ENCODE data around the gene ZKSCAN2. TPM values are rescaled to one million over a fixed set of nuclear protein-coding genes. Genes with fewer than 3 reads are reported as not detected.
A peak's percentile ranks its signal among the peaks of the same experiment; 100 is the strongest.

ZKSCAN2 gene
- total and polyA plus RNA-seq, 9 of the 15 experiments (the other 6 are each of a cell fraction or from before 2014, with no cell fraction given), result 1.3 to 9.5 (median 4.2) TPM

- TF ChIP-seq, protein P1, sequence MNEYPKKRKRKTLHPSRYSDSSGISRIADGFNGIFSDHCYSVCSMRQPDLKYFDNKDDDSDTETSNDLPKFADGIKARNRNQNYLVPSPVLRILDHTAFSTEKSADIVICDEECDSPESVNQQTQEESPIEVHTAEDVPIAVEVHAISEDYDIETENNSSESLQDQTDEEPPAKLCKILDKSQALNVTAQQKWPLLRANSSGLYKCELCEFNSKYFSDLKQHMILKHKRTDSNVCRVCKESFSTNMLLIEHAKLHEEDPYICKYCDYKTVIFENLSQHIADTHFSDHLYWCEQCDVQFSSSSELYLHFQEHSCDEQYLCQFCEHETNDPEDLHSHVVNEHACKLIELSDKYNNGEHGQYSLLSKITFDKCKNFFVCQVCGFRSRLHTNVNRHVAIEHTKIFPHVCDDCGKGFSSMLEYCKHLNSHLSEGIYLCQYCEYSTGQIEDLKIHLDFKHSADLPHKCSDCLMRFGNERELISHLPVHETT (CRISPR knock-in tag; conservative IDR thresholded peaks at IDR 0.05 in 1 of 2, IDR thresholded peaks at IDR 0.05 in 1 of 2), result peak; percentile 59 to 91; a peak in 2 of 4 replicates
- TF ChIP-seq HBP1 (CRISPR knock-in tag; IDR thresholded peaks at IDR 0.05) (no peak), SMAD1 (IDR thresholded peaks at IDR 0.05; ENCODE audit: low read depth, low read length, partially characterized antibody) (peak; percentile 50), ERF (CRISPR knock-in tag; IDR thresholded peaks at IDR 0.05) (peak; percentile 95), KLF13 (tag; IDR thresholded peaks at IDR 0.05; ENCODE audit: borderline replicate concordance, low read depth) (peak; percentile 94), RBM34 (IDR thresholded peaks at IDR 0.05; ENCODE audit: borderline replicate concordance, insufficient read depth, low read length) (no peak), NR1H2 (CRISPR knock-in tag; IDR thresholded peaks at IDR 0.05) (no peak), MYC (IDR thresholded peaks at IDR 0.05; ENCODE audit: low read depth, low read length) (peak; percentile 84), MYC (CRISPR knock-in tag; IDR thresholded peaks at IDR 0.05; ENCODE audit: borderline replicate concordance, low read depth) (no peak), ZNF395 (CRISPR knock-in tag; IDR thresholded peaks at IDR 0.05) (no peak)
- TF ChIP-seq, protein P2, sequence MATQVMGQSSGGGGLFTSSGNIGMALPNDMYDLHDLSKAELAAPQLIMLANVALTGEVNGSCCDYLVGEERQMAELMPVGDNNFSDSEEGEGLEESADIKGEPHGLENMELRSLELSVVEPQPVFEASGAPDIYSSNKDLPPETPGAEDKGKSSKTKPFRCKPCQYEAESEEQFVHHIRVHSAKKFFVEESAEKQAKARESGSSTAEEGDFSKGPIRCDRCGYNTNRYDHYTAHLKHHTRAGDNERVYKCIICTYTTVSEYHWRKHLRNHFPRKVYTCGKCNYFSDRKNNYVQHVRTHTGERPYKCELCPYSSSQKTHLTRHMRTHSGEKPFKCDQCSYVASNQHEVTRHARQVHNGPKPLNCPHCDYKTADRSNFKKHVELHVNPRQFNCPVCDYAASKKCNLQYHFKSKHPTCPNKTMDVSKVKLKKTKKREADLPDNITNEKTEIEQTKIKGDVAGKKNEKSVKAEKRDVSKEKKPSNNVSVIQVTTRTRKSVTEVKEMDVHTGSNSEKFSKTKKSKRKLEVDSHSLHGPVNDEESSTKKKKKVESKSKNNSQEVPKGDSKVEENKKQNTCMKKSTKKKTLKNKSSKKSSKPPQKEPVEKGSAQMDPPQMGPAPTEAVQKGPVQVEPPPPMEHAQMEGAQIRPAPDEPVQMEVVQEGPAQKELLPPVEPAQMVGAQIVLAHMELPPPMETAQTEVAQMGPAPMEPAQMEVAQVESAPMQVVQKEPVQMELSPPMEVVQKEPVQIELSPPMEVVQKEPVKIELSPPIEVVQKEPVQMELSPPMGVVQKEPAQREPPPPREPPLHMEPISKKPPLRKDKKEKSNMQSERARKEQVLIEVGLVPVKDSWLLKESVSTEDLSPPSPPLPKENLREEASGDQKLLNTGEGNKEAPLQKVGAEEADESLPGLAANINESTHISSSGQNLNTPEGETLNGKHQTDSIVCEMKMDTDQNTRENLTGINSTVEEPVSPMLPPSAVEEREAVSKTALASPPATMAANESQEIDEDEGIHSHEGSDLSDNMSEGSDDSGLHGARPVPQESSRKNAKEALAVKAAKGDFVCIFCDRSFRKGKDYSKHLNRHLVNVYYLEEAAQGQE (IDR thresholded peaks at IDR 0.05; ENCODE audit: borderline replicate concordance), result no peak
- TF ChIP-seq, protein P2 (CRISPR knock-in tag; IDR thresholded peaks at IDR 0.05; ENCODE audit: low read depth), result peak; percentile 83; the same call in 1 of the 2 replicates
- TF ChIP-seq, protein P3, sequence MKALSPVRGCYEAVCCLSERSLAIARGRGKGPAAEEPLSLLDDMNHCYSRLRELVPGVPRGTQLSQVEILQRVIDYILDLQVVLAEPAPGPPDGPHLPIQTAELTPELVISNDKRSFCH (CRISPR knock-in tag; IDR thresholded peaks at IDR 0.05), result no peak
- TF ChIP-seq, protein P3 (tag; IDR thresholded peaks at IDR 0.05), result peak; percentile 16; the same call in 1 of the 2 replicates
Measured at GRCh38 chr16:25257470-25257955, at the start of gene ZKSCAN2 (continued).
